ENCODE results near the gene MILR1.

MILR1 gene

DNA sequence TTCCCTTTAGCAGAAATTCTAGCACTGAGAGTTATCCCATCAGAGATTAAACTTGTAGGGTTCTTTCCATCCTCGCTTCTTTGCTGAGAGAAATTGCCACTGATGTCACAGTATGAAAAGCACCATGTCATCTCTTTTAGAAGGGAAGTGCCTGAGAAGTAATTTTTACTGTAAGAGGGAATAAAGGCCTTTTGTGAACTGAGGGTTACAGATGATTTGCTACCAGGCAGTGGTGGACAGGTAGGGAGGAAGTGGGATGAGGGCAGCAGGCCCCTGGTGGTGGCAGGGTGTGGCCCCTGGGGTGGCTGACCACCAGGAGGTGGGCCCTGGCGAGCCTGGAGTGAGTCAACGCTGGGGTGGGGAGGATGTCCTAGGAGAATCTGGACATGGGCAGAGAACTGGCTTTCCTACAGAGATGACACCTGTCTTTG is 6.4 kb upstream of the MILR1 start (continued):
- TF ChIP-seq ZFP41 (tag by site-specific recombination; IDR thresholded peaks at IDR 0.05; ENCODE audit: borderline replicate concordance) = no peak

DNA sequence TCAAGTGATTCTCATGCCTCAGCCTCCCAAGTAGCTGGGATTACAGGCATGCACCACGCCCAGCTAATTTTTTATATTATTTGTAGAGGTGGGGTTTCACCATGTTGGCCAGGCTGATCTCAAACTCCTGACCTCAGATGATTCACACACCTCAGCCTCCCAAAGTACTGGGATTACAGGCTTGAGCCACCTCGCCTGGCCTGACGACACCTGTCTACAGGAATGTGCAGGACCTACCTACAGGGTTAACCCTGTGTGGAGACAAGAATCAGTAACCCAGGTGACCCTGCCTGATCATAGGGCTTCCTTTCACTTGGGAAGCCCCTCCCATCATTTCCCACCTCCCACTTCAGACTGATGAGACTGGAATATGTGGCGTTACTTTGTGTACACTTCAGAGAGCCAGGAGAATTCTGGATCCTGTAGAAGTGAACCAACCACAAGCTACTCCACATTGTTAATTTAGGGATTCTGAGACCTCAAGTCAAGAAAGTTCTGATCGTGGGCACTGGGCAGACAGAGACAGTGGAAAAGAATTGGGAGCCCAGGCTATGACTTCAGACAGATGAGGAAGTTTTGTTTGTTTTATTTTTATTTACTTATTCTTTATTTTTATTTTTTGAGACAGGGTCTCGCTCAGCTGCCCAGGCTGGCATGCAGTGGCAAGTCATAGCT is 5.7 kb upstream of the MILR1 start:
- Histone ChIP-seq H3K4me1 (ENCODE audit: control insufficient read depth, insufficient read depth, low read length) (no peaks in the 10 kb centered on the region), H3K4me3 (ENCODE audit: low read depth, low read length) (no peak overlapping the region), H3K27ac (ENCODE audit: extremely low read depth, low read depth, low read length) (no peak overlapping the region), H3K36me3 (ENCODE audit: control insufficient read depth in 2 of 2, insufficient read depth in 1 of 2, low read length in 2 of 2) (no peaks in the 10 kb centered on the region), H3K9me3 (ENCODE audit: control insufficient read depth, insufficient read depth, low read depth, low read length) (no peaks in the 10 kb centered on the region)
- no peak for TF ChIP-seq ZNF529 (tag by site-specific recombination; IDR thresholded peaks at IDR 0.05; ENCODE audit: insufficient replicate concordance)
- TF ChIP-seq ZNF416 (tag by site-specific recombination; IDR thresholded peaks at IDR 0.05) = no peak
- TF ChIP-seq, protein P1, sequence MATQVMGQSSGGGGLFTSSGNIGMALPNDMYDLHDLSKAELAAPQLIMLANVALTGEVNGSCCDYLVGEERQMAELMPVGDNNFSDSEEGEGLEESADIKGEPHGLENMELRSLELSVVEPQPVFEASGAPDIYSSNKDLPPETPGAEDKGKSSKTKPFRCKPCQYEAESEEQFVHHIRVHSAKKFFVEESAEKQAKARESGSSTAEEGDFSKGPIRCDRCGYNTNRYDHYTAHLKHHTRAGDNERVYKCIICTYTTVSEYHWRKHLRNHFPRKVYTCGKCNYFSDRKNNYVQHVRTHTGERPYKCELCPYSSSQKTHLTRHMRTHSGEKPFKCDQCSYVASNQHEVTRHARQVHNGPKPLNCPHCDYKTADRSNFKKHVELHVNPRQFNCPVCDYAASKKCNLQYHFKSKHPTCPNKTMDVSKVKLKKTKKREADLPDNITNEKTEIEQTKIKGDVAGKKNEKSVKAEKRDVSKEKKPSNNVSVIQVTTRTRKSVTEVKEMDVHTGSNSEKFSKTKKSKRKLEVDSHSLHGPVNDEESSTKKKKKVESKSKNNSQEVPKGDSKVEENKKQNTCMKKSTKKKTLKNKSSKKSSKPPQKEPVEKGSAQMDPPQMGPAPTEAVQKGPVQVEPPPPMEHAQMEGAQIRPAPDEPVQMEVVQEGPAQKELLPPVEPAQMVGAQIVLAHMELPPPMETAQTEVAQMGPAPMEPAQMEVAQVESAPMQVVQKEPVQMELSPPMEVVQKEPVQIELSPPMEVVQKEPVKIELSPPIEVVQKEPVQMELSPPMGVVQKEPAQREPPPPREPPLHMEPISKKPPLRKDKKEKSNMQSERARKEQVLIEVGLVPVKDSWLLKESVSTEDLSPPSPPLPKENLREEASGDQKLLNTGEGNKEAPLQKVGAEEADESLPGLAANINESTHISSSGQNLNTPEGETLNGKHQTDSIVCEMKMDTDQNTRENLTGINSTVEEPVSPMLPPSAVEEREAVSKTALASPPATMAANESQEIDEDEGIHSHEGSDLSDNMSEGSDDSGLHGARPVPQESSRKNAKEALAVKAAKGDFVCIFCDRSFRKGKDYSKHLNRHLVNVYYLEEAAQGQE (tag by site-specific recombination; IDR thresholded peaks at IDR 0.05) = no peak
- no peak for TF ChIP-seq ZNF426 (tag by site-specific recombination; IDR thresholded peaks at IDR 0.05)
- no peak for TF ChIP-seq ZNF585B (tag by site-specific recombination; IDR thresholded peaks at IDR 0.05)
- TF ChIP-seq ZNF48 (tag by site-specific recombination; IDR thresholded peaks at IDR 0.05) = no peak
- no peak for TF ChIP-seq ZNF626 (tag by site-specific recombination; IDR thresholded peaks at IDR 0.05)
- no peak for TF ChIP-seq ZNF202 (tag by site-specific recombination; IDR thresholded peaks at IDR 0.05; ENCODE audit: borderline replicate concordance)
- CTCF ChIA-PET = interaction anchor here (0.6 to 0.9 kb wide), 4 partner anchors 9 to 556 kb away, joined by 3 to 4 read pairs (median 4); no protein-coding TSS in a partner anchor
- POLR2A ChIA-PET = interaction anchor here (0.6 kb wide), 1 partner anchor 63 kb away, joined by 5 read pairs; the partner anchor contains the start of gene CEP95

DNA sequence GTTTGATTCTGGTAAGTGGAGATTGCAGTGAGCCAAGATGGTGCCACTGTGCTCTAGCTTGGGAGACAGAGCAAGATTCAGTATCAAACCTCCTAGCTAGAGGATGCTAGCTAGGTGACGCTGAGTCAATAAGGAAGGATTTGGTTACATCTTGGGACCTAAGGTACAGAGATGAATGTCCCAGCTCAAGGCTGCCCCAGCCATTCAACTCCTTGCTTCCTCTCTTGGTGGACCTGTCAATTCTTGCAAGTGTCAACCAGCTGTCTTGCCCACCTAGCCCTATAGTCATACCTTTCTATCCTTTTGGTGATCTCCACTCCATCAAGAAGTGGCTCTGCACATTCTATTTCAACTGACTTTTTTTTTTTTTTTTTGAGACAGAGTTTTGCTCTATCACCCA is 1.4 kb upstream of the MILR1 start:
- Histone ChIP-seq H3K9me3 (ENCODE audit: control insufficient read depth, insufficient read depth, low read depth, low read length) (no peaks in the 10 kb centered on the region), H3K36me3 (ENCODE audit: control insufficient read depth in 2 of 2, insufficient read depth in 1 of 2, low read length in 2 of 2) (no peaks in the 10 kb centered on the region), H3K27ac (ENCODE audit: extremely low read depth, low read depth, low read length) (no peak overlapping the region), H3K4me1 (ENCODE audit: control insufficient read depth, insufficient read depth, low read length) (no peaks in the 10 kb centered on the region), H3K4me3 (ENCODE audit: low read depth, low read length) (no peak overlapping the region)
- POLR2A ChIA-PET = no interaction called here
- CTCF ChIA-PET = interaction anchor here (0.7 to 1.6 kb wide), 2 partner anchors 26 to 51 kb away, joined by 3 to 4 read pairs; no protein-coding TSS in a partner anchor
- TF ChIP-seq, protein P2, sequence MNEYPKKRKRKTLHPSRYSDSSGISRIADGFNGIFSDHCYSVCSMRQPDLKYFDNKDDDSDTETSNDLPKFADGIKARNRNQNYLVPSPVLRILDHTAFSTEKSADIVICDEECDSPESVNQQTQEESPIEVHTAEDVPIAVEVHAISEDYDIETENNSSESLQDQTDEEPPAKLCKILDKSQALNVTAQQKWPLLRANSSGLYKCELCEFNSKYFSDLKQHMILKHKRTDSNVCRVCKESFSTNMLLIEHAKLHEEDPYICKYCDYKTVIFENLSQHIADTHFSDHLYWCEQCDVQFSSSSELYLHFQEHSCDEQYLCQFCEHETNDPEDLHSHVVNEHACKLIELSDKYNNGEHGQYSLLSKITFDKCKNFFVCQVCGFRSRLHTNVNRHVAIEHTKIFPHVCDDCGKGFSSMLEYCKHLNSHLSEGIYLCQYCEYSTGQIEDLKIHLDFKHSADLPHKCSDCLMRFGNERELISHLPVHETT (tag by site-specific recombination; IDR thresholded peaks at IDR 0.05) = no peak
- no peak for TF ChIP-seq ZNF777 (tag by site-specific recombination; IDR thresholded peaks at IDR 0.05; ENCODE audit: borderline replicate concordance)
- TF ChIP-seq GLIS1 (tag by site-specific recombination; IDR thresholded peaks at IDR 0.05) = no peak
- TF ChIP-seq, protein P3, sequence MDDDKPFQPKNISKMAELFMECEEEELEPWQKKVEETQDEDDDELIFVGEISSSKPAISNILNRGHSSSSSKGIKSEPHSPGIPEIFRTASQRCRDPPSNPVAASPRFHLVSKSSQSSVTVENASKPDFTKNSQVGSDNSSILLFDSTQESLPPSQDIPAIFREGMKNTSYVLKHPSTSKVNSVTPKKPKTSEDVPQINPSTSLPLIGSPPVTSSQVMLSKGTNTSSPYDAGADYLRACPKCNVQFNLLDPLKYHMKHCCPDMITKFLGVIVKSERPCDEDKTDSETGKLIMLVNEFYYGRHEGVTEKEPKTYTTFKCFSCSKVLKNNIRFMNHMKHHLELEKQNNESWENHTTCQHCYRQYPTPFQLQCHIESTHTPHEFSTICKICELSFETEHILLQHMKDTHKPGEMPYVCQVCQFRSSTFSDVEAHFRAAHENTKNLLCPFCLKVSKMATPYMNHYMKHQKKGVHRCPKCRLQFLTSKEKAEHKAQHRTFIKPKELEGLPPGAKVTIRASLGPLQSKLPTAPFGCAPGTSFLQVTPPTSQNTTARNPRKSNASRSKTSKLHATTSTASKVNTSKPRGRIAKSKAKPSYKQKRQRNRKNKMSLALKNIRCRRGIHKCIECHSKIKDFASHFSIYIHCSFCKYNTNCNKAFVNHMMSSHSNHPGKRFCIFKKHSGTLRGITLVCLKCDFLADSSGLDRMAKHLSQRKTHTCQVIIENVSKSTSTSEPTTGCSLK (tag by site-specific recombination; IDR thresholded peaks at IDR 0.05) = no peak
- TF ChIP-seq, protein P4, sequence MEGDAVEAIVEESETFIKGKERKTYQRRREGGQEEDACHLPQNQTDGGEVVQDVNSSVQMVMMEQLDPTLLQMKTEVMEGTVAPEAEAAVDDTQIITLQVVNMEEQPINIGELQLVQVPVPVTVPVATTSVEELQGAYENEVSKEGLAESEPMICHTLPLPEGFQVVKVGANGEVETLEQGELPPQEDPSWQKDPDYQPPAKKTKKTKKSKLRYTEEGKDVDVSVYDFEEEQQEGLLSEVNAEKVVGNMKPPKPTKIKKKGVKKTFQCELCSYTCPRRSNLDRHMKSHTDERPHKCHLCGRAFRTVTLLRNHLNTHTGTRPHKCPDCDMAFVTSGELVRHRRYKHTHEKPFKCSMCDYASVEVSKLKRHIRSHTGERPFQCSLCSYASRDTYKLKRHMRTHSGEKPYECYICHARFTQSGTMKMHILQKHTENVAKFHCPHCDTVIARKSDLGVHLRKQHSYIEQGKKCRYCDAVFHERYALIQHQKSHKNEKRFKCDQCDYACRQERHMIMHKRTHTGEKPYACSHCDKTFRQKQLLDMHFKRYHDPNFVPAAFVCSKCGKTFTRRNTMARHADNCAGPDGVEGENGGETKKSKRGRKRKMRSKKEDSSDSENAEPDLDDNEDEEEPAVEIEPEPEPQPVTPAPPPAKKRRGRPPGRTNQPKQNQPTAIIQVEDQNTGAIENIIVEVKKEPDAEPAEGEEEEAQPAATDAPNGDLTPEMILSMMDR (tag by site-specific recombination; IDR thresholded peaks at IDR 0.05) = no peak
- no peak for TF ChIP-seq OSR2 (tag by site-specific recombination; IDR thresholded peaks at IDR 0.05)
- TF ChIP-seq, protein P5, sequence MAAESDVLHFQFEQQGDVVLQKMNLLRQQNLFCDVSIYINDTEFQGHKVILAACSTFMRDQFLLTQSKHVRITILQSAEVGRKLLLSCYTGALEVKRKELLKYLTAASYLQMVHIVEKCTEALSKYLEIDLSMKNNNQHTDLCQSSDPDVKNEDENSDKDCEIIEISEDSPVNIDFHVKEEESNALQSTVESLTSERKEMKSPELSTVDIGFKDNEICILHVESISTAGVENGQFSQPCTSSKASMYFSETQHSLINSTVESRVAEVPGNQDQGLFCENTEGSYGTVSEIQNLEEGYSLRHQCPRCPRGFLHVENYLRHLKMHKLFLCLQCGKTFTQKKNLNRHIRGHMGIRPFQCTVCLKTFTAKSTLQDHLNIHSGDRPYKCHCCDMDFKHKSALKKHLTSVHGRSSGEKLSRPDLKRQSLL (tag by site-specific recombination; IDR thresholded peaks at IDR 0.05) = no peak
- no peak for TF ChIP-seq ZSCAN16 (tag by site-specific recombination; IDR thresholded peaks at IDR 0.05)
- no peak for TF ChIP-seq SP7 (tag by site-specific recombination; IDR thresholded peaks at IDR 0.05)
- TF ChIP-seq ZFP3 (tag by site-specific recombination; IDR thresholded peaks at IDR 0.05; ENCODE audit: low read depth) = no peak
- no peak for TF ChIP-seq ZNF530 (tag by site-specific recombination; IDR thresholded peaks at IDR 0.05; ENCODE audit: low read depth)
- no peak for TF ChIP-seq GLI2 (tag by site-specific recombination; IDR thresholded peaks at IDR 0.05; ENCODE audit: borderline replicate concordance, low read depth)
- no peak for TF ChIP-seq ZFP41 (tag by site-specific recombination; IDR thresholded peaks at IDR 0.05; ENCODE audit: borderline replicate concordance)
- TF ChIP-seq ZNF501 (tag by site-specific recombination; IDR thresholded peaks at IDR 0.05) = no peak
